GM18499 (cell line): ENCODE measurements around the gene LTBP3.

Source experiments
- ATAC-seq: cut with Tn5 transposase; IDR thresholded peaks from one replicate; pipeline ENCODE4 v1.9.1; 2021; ENCODE audit warnings: moderate number of reproducible peaks; ENCODE audit not compliant: insufficient read depth, unreplicated experiment

Gene LTBP3

DNA sequence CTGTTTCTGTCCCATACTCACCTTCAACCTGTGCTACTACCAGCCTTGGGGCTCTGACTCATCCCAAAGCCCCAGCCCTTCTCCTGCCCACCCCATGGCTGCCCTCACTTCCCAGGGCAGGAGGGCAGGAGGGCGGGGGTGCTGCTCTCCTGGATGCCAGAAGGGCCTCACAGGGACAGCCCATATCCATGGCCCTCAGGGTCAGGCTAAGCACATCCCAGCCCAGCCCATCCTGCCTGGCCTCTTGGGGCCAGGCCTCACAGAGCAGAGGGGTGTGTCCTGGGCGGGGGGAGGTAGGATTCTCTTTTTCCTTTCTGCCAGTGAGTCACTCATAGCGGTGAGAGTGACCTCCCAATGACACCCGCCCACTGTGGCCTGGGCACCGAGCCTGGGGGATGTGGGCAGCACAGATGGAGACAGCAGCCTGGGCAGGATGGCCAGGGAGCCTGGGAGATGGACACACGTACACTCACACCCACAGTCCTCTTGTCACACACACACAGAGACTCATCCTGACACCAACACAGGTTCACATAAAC is 2.4 kb downstream of the LTBP3 start:
- ATAC-seq = no peak

DNA sequence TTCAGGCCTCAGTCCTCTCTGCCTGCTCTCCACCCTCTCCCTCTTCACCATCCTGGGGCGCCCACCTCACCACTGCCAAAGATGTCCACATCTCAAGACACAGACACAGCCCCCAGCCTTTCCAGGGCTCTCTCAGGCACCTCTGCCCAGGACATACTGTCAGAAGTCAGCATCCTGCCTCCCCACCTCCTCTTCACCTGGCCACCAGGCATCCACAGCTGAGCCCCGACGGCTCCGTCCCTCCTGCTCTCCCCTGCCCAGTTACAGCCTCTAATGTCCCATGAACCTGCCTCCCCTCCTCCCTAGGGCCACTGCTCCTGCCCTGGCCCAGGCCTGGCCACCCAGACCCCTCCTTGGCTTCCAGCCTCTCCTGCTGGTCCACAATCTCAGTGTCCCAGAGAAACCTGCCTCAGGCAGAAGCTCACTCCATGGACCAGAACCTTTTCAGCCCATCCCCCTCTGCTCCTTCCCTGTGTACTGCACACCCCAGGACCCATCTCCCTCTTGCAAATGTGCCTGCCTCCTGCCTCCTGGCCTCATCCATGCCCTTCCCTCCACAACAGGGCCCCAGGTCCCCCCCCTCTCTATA is 3.2 kb downstream of the LTBP3 start:
- no peak for ATAC-seq

DNA sequence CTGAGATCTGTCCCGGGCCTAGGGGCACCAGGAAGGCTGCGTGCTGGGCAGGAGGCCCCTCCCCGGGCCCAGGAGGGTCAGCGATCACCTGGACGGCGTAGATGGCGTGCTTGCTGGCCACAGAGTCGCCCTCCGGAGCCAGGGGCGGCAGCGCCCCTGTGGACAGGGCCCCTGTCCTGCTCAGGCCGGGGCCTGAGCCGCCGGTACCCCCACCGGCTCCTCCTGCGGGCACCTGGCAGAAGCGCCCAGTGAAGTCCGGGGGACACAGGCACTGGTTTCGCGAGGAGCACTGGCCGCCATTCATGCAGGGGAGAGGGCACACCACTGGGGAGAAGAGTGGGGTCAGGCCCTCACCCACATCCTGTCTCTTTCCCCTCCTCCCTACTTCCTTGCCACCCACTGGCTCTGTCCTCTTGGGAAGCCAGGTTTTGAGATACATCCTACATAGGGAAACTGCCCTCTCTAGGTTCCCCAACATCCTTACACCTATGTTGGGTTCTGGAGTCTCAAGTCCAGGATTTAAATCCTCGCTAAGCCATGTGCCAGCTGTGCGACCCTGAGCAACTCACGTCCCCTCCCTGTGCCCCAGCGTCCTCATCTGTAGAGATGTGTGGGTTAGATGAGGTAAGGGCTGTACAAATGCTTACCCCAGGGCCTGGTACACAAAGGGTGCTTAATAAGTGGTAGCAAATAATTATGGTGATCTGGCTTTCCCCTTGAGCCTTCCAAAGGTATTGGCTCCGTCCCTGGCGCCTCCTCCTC is 3.9 kb downstream of the LTBP3 start:
- ATAC-seq = no peak

DNA sequence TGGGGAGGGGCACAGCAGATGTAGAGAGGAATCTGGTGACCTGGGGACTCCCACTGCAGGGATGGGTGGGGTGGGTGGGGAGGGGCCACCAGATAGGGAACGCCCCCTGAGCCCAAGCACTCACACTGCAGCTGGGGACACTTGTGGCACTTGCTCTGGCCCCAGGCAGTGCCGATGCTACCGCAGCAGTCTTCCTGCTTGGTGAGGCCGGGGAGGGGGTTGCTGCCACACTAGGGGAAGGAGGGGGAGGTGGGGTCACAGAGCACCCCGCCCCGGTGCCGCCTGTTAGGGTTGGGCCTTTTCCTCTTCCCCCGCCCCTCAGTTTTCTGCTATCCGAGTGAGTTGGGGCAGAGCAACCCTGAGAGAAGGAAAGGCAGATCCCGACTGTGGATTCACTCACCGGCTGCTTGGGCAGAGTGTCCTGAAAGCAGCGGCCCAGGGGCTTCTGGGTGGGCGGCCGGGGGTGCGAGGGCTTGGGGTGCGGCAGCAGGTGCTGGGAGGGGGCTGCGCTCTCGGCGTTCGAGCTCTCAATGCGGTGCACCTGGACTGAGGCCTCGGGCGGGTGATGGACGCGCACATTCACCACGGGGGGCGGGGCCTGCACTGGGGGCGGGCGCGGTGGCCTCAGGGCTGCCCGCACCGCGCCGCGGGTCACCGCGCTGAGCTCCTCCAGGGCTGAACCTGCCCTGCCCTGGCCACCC is 4.7 kb downstream of the LTBP3 start:
- ATAC-seq = no peak

DNA sequence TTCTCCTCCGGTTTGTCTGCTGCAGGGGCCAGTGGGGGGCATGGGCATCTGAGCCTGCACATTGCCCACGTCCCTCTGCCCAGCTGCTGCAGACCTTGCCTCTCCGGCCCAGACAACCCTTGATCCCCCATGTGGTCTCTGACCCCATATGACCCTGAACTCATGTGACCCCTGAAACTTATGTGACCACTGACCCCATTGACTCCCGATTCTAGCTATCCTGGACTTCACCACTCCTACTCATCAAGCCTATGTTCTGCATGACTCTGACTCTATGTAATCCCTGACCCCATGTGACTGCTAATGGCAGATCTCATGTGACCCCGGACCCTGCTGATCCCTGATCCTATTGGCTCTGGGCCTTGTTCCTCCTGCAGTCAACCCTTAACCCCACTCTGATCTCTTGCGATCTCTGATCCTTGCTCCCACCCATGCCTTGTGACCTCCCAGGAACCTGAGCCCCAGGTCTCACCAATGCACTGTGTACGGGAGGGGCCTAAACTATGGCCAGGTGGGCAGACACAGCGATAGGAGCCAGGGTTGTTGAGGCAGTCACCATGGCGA is 5.7 kb downstream of the LTBP3 start:
- ATAC-seq = no peak

DNA sequence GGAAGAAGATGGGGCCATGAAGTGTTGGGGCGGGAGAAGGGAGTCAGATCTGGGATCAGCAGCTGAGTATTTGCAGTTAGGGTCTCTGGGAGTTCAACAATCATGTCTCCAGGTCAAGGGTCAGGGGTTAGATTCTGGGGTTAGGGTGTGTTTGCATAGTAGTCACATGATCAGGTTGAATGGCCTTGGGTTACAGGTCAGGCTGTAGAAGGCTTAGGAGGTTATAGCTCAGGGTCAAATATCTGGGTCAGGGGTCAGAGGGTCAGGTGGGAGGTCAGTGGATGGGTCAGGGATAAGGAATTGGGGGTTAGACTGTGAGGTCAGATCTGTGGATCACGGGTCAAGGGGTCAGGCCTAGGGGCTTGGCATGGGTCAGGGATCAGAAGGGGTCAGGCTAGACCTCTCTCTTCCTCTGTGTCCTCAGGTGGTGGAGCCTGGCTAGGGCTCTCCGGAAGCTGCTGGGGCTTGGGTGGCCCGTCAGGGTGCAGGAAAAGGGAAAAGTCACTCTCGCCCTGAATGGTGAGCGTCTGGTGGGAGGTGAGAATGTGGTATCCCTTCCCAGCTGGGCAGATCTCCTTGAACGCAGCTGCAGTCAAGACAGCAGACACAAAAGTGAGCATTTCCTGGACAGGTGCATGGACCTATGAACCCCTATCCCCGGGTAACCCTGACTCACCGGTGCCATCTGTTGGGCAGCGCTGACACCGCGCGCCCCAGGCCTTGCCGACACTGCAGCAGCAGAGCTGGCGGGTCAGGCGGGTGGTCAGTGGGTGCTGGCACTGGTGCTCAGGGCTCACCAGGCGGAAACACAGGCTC is 6.4 kb downstream of the LTBP3 start:
- ATAC-seq = no peak

DNA sequence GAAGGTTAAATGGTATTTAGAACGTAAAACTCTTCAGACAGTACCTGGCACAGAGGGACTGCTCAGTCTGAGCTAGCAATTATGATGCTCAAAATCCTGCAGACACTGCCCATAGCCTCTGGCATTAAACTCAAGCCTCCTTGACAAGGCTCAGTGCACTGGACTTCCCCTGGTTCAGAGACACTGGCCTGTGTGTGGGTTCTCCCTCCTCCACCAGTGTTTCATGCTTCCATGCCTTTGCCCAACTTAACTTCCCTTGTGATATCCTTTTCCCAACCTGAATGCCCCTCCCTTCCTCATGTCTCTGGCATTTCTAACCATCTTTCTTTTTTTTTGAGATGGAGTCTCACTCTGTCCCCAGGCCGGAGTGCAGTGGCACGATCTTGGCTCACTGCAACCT is 9.1 kb downstream of the LTBP3 start:
- no peak for ATAC-seq

DNA sequence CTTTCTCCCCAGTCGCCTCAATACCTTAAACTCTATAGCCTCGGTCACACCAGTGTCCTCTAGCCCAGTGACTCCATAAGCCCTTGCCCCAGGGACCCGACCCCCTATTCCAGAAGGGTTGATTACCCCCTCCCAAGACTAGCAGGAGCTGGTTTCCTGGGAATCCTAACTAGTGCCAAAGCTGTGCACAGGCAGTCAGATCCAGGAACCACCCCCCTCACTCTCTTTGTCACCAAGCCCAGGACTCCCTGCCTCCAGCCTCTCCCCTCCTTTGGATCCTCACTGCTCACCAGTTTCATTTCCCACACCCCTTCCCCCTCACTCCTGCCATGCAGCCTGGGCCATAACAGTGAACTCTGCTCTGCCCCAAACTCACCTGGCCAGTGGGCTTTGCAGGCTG is 9.8 kb downstream of the LTBP3 start:
- no peak for ATAC-seq

DNA sequence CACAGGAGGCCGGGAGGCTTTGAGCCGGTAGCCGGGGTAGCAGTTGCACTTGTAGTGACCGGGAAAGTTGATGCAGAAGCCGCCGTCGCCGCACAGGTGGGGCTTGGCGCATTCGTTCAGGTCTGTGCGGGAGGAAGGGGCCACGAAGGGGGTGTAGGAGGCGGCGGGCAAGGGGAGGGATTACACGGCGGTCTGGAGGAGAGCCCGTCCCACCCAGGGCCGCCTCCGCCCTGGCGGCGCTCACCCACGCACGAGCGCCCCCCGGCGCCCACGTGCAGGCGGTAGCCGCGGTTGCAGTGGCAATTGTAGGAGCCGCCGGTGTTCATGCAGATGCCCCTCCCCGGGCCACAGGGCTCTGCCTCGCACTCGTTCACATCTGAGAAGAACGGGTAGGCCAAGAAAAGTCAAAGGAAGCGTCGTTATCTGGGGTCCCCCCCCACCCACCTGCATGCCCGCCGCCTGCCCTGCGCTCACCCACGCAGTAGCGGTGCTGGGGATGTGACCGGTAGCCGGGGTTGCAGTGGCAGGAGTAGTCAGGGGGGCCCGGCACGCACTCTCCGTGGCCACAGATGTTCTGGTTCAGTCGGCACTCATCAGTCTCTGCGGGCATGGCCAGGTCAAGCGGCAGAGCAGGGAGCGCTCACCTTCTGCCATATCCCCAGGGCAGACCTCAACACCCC is 10.6 kb downstream of the LTBP3 start:
- no peak for ATAC-seq

DNA sequence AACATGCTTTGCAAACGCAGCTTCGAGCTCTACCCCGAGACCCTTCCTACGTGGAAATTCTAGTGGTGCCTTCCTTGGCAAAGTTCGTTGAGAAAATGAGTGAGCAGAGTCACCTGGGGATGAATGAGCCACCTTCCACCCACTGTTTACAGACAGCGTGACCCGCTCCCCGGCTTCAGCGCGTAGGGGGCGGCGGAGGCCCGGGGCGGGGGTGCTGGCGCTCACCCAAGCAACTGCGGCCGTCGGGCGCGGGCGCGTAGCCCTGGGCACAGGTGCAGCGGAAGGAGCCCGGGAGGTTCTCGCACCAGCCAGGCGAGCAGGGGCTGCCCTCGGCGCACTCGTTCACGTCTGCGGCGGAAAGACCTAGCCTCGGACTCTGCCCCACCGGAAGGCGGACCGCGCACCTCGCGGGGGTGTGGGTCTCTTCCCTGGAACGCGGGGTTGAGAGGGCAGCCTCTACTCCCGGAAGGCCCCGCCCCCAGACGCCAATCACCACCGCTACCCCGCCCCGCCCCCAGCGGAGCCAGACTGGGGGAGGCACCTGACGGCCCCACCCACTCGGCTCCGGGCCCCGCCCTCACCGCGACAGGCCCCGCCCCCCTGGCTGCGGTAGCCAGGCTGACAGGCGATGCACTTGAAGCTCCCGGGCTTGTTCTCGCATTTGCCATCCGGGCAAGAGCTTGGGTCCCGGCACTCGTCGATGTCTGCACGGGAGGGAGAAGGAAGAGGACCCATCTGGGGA is 11.8 kb downstream of the LTBP3 start:
- ATAC-seq = no peak

DNA sequence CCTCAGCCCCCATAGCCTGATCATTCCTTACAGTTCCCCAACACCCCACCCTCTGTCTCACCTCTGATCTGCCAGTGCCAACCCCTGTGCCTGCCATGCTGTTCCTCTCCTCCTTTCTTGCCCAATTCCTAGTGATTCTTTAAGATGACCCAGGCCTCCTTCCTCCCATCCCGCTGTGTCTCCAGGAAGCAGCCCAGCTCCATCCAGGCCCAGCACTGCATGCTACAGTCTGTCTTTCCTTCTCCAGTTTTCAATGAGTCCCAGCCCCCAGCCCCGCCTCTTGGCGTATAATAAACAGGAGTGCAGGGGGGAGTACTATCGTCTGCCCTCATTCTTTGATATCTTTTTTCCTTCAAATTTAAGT is 12.3 kb downstream of the LTBP3 start:
- ATAC-seq = no peak

DNA sequence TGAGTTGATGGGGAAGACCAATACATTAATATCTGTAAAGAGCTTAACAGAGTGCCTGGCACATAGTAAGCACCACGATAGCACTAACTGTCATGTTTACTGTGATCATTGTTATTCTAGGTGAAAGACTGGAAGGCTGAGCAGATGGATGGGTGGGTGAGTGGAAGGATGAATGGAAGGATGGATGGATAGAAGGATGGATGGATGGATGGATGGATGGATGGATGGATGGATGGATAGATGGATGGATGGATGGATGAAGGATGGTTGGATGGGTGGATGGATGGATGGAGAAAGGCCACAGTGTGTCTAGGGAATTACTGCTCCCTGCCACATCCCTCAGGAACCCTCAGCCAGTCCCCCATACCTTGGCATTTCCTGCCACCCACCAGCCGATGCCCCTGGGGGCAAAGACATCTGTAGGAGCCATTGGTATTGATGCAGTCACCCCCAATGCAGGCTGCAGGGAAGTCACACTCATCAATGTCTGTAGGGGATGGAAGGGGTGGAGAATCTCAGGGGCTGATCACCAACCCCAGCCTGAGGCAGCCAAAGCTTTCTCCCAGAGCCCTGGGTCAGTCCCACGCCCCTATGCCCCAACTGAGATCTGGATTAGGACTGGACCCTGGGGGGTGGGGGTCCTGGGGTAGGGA is 15.3 kb downstream of the LTBP3 start:
- ATAC-seq = no peak

DNA sequence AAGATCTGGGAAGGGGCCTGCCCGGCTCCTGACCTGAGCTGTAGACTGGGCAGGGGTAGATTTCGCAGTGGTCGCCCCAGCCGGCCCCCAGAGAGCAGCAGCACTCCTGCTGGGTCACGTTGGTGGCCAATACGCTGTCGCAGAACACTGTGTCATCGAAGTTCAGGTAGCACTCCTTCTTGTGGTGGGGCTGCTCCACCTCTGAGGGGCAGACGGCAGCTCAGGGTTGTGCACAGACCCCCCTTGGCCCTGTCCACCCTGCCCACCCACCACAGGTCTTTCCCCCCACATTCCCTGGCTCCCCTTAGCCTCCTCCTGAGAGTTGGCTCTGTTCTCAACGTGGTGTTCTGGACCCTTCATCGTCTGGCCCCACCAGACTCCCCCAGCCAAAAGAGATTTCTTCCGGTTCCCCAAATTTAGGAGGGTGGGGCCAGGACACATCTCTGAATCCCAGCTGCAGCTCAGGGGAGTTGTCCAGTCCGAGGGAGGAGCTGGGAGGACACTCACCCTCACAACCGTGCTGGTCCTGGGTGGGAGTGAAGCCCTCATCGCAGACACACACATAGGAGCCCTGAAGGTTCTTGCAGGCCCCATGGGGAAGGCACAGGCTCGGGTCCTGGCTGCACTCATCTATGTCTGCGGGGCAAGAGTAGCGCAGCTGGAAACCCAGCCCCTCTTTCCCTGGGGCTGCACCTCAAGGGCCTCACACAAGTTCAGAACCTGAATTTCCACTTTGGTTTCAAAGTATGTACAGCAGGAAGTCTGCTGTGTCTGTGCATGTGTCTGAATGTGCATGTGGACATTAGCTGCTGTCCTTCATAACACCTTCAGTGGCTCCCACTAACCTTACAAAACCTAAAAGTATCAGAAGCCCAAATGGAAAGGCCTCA is 16.8 kb downstream of the LTBP3 start:
- no peak for ATAC-seq

DNA sequence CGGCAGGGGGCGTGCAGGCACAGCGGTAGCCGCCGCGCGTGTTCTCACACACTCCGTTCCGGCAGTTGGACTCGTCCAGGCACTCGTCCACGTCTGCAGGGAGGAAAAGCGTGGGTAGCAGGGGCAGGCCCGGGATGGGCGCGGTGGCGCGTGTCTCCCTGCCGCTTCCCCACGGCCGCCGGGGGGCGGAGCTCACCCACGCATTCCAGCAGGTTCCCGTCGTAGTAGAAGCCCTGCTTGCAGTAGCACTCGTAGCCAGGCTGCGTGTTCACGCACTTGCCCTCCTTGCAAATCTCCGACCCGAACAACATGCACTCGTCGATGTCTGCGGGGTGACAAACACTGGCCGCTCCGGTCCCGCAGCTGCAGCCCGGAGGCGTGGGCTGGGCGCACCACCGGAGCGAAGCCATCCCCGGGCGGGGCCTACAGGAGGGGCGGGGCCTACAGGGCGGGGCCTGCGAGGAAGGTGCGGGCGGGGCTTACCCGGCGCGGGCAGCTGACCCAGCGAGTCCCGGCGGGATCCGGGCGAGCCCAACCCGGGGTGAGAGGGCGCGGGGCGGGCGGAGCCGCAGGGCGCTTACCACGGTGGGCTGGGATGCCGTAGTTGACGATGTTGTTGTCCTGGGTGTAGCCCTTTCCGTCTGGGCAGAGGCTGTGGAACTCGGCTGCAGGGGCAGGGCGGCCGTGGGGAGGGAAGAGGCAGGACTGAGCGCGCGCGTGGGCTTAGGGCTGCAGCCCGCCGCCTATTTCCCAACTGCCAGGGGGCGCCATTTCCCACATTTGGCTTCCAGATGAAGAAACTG is 17.7 kb downstream of the LTBP3 start:
- ATAC-seq = no peak

DNA sequence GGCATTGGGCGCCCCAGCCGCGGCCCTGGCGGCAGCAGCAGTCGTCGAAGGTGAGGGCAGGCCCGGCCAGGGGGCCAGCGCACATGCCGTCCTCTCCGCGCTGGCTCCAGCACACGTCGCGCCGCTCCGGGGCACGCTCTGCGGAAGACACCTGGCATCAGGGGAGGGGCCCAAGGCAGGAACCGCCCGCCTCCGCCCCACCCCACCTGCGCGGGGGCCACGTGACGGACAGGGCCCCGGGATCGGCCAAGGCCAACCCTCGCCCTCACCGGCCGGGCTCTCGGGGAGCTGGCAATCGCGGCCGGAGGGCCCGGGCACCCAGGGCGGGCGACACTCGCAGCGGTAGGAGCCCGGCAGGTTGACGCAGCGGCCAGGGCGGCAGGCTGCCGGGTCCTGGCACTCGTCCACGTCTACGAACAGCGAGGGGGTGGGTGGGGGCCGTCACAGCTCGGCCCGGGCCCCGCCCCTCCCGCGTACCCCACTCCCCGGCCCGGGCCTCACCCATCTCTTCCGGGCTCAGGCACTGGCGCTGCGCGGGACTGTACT is 18.3 kb downstream of the LTBP3 start:
- no peak for ATAC-seq

DNA sequence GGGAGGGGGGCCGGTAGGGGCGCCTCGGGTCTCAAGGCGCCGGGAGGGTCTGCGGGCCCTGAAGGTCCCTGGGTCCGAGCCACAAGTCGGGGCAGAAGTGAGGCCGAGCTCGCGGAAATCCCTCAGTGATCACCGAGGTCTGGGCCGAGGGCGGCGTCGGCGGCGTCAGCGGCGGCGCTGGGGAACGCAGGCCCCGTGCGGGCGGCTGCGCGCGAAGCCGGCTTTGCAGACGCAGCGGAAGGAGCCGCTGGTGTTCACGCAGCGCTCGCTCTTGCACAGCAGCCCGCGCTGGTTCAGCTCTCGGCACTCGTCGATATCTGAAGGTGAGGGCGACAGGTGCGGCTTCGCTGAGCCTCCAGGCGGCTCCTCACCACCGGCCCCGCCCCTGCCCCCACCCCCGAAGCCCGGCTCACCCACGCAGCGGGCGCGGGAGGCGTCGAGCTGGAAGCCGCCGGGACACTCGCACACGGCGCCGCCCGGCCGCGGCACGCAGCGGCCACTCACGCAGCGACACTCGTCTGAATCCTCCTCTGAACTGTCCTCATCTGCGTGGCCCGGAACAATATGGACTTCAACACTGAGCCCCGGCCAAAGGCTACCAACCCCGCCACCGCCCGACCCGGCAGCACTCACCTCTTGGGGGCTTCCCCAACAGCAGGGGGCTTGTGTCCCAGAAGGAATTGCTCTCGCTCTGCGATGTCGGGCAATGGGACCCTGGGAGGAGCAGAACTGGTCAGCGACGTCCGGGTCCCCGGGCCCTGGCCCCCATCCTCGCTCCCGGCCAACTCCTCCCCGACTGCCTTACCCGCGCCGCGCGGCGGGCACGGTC is 19.0 kb downstream of the LTBP3 start:
- ATAC-seq = no peak
